ENCODE data around the gene SETDB1.

- TF ChIP-seq POLR2AphosphoS5 (IDR thresholded peaks at IDR 0.05; ENCODE audit: low read depth) (no peak), GABPA (IDR thresholded peaks at IDR 0.05; ENCODE audit: low read depth) (no peak)
- TF ChIP-seq, protein P1, sequence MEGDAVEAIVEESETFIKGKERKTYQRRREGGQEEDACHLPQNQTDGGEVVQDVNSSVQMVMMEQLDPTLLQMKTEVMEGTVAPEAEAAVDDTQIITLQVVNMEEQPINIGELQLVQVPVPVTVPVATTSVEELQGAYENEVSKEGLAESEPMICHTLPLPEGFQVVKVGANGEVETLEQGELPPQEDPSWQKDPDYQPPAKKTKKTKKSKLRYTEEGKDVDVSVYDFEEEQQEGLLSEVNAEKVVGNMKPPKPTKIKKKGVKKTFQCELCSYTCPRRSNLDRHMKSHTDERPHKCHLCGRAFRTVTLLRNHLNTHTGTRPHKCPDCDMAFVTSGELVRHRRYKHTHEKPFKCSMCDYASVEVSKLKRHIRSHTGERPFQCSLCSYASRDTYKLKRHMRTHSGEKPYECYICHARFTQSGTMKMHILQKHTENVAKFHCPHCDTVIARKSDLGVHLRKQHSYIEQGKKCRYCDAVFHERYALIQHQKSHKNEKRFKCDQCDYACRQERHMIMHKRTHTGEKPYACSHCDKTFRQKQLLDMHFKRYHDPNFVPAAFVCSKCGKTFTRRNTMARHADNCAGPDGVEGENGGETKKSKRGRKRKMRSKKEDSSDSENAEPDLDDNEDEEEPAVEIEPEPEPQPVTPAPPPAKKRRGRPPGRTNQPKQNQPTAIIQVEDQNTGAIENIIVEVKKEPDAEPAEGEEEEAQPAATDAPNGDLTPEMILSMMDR (IDR thresholded peaks at IDR 0.05; ENCODE audit: insufficient read depth, low read length): no peak
Observed at GRCh38 chr1:150890033-150890416, 36.1 kb upstream of the SETDB1 start.

Data from HL-60 (cell line).